NCI-H748 treated with DMSO at 0.1 percent for 48 hours (cell line): ENCODE results near the gene SPDYE1.
"Not testable (repeated sequence)": the region's sequence is repeated elsewhere in the genome, so short reads cannot be mapped to it uniquely, and the experiment has no call there.

ENCODE experiments used
- DNase-seq: peaks from one replicate; lab custom pipeline; 2025; lab: John Stamatoyannopoulos, UW

The SPDYE1 gene, protein sequence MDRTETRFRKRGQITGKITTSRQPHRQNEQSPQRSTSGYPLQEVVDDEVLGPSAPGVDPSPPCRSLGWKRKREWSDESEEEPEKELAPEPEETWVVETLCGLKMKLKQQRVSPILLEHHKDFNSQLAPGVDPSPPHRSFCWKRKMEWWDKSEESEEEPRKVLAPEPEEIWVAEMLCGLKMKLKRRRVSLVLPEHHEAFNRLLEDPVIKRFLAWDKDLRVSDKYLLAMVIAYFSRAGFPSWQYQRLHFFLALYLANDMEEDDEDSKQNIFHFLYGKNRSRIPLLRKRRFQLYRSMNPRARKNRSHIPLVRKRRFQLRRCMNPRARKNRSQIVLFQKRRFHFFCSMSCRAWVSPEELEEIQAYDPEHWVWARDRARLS

GRCh38 chr7:43997532-43997931 lies at the start of gene SPDYE1:
Gene SPDYE1, plus strand, starts transcription at chr7:43997897. Its CDS starts 2,053 bp downstream, at chr7:43999950.
- DNase-seq: not testable (repeated sequence)

DNA sequence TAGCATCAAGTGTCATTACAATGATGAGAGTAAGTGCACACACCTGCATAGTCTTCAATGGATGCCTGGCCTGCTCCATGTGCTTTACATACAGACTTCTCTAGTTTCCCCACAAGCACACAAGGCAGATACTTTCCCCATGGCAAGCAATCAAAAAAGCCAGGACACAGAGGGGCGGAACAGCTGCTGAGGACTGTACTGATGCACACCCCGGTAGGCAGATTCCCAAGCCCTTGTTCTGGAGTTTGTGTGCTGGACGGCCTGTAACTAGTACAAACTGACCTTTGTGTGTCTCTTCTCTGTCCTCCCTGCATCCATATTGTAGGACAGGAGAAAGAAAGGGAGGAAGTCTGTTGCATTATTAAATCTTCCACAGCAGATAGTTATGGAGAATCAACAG lies 45.7 kb upstream of the SPDYE1 start:
- no peak for DNase-seq

DNA sequence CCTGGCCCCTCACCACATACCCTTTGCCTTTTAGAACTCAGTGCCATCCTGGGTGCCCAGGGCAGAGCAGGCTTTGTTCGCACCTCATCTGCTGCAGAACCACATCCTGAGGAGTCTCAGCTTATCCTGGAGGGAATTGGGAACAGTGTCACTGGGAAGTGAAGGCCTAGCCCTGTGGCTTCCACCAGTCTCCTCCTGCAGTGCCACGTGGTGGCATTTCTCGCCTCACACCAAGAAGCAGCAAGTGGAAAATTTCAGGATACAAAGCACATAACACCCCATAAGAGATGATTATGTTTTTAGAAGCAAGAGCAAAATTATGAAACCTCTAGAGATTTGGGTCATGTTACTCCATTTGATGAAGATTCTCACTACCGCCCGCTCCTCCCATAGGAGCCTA lies 44.6 kb upstream of the SPDYE1 start:
- no peak for DNase-seq

DNA sequence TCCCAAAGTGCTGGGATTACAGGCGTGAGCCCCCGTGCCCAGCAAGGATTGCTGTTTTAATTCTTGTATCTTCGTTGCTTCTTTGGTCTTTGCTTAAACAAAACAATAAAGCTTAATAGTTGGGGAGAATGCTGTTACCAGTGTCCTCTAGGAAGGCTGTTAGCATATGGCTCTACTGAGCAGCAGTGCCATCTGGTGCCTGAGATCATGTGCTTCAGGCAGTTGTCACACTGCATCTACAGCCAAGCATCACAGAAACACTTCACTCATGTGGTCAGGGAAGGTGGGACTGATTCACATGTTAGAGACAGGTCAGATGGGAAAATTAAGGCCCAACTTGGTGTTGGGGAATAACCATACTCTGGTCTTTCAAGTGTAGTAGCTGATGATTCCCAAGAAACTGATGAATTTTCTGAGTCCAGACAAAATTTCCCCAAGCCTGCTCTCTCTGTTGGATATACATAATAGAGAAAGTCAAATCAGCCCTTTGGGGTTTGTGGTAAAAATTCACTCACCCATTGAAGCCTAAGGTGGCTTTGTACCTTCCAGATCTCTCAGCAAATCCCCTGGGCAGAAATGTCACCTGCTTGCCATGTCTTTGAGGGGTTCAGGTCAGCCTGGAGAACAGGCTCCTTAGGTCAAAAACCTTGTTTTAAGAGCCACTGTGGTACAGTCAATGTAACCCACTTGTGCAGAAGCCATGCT lies 43.0 kb upstream of the SPDYE1 start:
- DNase-seq: no peak

- DNase-seq: no peak
These were observed 41.7 kb upstream of the SPDYE1 start for GRCh38 chr7:43956027-43956426.

DNA sequence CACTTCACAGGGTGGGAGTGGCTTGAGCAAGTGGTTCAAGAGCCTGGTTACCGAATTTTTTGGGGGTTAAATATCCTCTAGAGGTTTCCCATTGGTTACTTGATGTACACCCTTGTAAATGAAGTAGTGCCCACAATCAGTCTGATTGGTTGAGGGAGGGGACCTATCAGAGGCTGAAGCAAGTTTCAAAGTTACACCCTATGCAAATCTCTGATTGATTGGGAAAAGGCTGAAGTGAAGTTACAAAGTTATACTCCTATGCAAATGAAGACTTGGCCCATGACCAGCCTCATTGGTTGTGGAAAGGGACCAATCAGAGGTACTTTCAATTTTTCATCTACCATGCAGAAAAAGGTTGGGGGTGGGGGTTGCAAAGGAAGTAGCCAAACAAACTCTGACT lies 36.8 kb upstream of the SPDYE1 start:
- no peak for DNase-seq

DNA sequence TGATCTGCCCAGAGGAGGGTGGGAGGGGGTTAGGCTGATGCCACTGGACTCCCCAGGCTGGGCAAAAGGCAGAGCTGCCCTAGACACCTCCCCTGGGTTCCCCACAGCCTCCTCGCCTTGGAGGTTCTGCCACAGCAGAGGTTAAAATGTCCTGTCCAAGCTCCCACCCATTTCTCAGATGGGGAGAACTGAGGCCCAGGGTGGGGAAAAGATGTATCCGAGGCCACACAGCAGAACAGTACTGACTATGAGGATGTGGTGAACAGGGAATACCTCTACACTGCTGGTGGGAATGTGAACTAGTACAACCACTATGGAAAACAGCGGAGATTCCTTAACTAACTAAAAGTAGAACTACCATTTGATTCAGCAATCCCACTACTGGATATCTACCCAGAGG lies 31.3 kb upstream of the SPDYE1 start:
- DNase-seq: not testable (repeated sequence)

GRCh38 chr7:43968172-43969040 lies 29.3 kb upstream of the SPDYE1 start:
- DNase-seq: not testable (repeated sequence)

DNA sequence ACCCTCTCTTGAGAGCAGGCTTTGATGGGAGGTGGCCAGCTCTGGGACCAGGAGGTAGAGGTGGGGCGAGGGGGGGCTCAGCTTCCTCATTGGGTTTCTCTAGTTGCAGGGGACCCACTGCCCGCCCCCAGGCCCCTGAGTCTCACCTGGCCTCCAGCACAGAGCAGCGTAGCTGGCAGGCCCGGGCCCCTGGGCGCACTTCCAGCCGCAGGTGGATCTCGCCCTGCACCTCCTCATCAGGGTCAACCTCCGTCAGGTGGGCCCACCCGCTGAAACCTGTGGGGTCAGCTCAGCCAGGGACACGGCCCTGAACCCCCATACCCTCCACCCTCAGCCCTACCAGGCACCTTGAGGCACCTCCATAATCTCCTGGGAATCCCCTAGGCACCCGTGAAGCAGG lies 28.1 kb upstream of the SPDYE1 start:
- not testable (repeated sequence) for DNase-seq

- DNase-seq: not testable (repeated sequence)
These were observed 27.0 kb upstream of the SPDYE1 start for GRCh38 chr7:43970698-43971097.

GRCh38 chr7:43974033-43974573 lies 23.6 kb upstream of the SPDYE1 start:
- DNase-seq: not testable (repeated sequence)

DNA sequence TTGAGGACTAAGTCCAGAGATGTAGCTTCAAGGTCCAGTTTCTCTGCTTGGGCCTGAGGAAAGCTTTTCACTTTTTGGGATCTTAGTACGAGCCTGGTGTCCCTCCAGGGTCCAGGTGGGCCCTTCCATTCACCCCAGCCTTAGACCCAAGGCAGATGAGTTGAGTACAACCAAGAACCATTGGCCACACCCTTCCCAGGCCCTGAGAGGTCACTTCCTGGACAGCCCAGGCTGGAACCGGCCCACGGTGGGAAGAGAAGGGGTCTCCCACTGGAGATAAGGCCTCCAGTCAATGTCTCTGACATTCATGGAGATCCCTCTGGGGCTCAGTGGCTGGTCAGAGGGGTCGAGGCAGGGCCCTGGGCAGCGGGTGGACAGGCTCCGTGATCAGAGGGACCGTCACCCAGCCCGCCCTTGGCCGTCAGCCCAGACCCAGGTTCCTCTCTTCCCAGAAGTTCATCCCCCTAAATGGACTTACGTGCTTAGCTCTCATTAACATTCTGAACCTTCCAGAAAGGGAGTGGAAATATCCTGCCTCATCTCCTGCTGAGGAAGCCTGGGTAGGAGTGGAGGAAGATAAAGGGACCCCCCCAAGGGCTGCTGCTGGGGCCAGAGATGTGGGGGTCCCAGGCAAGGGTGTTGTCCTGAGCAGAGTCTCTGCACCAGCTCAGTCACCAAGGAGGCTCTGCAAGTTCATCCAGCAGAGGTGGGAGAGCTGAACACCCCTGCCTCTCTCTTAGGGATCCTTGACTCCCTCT lies 22.8 kb upstream of the SPDYE1 start:
- not testable (repeated sequence) for DNase-seq

DNA sequence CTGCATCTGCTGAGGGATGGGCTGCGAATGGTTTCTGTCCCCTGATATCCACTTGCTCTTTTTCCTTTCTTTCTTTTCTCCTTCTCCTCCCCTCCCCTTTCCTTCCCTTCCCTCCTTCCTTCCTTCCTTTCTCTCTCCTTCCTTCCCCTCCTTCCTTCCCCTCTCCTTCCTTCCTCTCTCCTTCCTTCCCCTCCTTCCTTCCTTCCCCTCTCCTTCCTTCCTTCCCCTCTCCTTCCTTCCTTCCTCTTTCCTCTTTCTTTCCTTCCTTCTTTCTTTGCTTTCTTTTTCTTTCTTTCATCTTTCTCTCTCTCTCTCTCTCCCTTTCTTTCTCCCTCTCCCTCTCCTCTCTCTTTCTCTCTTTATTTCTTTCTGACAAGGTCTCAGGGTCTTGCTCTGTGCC lies 20.2 kb upstream of the SPDYE1 start:
- no peak for DNase-seq

GRCh38 chr7:43978102-43978501 lies 19.6 kb upstream of the SPDYE1 start:
- DNase-seq: not testable (repeated sequence)

- not testable (repeated sequence) for DNase-seq
These were observed 14.8 kb upstream of the SPDYE1 start for GRCh38 chr7:43982848-43983247.

GRCh38 chr7:43983736-43984135 lies 14.0 kb upstream of the SPDYE1 start:
- DNase-seq: not testable (repeated sequence)

DNA sequence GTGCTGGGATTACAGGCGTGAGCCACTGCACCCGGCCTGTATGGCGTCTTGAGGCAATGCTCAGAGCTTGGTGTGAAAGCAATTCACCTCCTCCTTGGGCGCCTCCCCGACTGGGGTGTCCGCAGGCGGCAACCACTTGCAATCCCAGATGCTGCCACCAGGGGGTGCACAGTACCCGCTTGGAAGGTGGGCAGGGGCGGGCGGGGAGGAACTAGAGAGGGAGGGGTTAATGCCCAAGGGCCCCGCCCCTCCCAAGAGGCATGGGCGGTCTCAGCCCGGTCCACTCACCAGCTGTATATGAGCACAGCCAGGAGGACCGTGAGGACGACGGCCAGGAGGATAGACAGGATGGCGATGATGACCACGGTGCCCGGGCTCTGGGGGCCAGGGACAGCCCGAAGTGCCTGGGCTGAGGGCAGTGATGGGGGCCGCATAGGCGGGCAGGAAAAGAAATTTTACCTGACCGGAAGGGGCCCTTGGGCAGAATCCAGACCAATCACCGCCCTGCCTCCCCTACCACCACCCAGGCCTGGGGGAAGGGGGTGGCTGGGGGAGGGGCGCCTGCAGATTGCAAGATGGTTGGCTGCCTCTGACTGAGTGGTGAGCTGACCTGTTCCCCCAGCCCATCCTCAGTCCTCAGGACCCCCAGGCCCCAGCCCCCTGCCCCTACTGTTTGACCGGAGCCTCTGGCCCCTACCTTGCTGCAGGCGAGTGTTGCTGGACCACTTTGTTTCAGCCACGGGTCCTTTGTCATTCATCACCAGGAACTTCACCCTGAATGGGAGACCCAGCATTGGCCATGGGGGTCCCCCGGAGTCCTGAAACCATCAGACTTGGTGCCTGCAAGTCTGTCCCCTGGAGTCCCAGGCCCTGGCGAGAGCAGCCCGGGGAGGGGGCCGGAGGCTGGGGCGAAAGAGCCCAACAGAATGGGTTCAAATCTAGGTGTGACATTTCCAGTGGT lies 11.5 kb upstream of the SPDYE1 start:
- DNase-seq: peak; percentile 12

DNA sequence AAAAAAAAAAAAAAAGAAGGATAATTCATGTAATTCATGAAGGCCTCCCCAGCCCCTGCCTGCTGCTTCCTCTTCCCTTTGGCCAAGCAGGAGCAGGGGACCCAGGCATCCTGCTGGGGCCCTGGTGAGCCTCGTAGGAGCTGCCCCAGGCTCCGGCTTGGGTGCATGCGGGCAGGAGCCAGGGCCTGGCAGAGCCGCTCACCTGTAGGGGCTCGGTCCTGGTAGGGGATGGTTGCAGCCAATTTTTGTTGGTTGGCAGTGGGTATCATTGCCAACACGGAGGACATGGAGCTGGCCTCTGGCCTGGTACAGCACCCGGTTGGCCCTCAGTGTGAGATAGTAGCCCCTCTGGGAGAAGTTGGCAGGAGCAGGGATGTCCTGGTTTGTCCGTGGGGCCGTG lies 10.2 kb upstream of the SPDYE1 start:
- not testable (repeated sequence) for DNase-seq

- not testable (repeated sequence) for DNase-seq
These were observed 7.6 kb upstream of the SPDYE1 start for GRCh38 chr7:43990011-43990585.

DNA sequence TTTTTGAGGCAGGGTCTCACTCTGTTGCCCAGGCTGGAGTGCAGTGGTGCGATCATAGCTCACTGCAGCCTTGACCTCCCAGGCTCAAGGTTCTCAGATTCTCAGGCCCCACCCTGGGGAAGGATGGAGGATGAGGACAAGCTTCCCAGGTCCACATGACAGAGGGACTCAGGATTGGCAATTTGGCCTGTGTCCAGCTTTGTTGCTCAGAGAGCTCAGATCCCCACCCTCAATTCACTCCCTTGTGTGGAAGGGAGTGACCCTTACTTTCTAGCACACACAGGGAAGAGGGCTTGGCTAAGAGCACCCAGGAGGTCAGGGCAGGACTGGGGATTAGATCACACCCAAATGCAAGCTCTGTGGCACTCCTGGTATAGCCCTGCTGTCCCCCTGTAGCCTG lies 6.9 kb upstream of the SPDYE1 start:
- DNase-seq: not testable (repeated sequence)
